Heart right ventricle (tissue), 16 donors: Measurements from ENCODE around the gene RNF34. TPM values are rescaled to one million over a fixed set of nuclear protein-coding genes. Genes with fewer than 3 reads are reported as not detected.

Experiments used
- ATAC-seq, 8 donors: fragments of 200-7000 bp; cut with Tn5 transposase; one replicate each; pipeline ENCODE4 v1.9.1; 2020; ENCODE audit warnings: mild to moderate bottlenecking in 8 of 8, moderate library complexity in 8 of 8, moderate number of reproducible peaks in 1 of 8
- DNase-seq, 2 donors: peaks; one replicate each; pipeline ENCODE4 v3.0.0-alpha.2; 2020
- H3K27ac ChIP-seq, 10 donors: fragments of 200-600 bp; sonication (generic) in 2 of 10; one replicate each; pipeline versions ENCODE4 v1.5.0 to v1.8.0; 2020 to 2022; ENCODE audit warnings: mild to moderate bottlenecking in 3 of 10
- H3K27me3 ChIP-seq, 7 donors: fragments of 200-600 bp; one replicate each; pipeline ENCODE4 v1.8.0; 2021 to 2022; ENCODE audit warnings: mild to moderate bottlenecking in 2 of 7
- H3K36me3 ChIP-seq, 9 donors: fragments of 200-600 bp; sonication (generic) in 1 of 9; one replicate each; pipeline versions ENCODE4 v1.5.0 to v1.8.0; 2020 to 2022; ENCODE audit warnings: mild to moderate bottlenecking in 2 of 9
- H3K4me1 ChIP-seq, 9 donors: fragments of 200-600 bp; sonication (generic) in 1 of 9; one replicate each; pipeline versions ENCODE4 v1.5.0 to v1.8.0; 2020 to 2022; ENCODE audit warnings: mild to moderate bottlenecking in 4 of 9
- H3K4me3 ChIP-seq, 10 donors: fragments of 200-600 bp; sonication (generic) in 2 of 10; one replicate each; pipeline versions ENCODE4 v1.5.0 to v1.8.0; 2020 to 2022; ENCODE audit warnings: mild to moderate bottlenecking in 7 of 10, moderate library complexity in 2 of 10
- H3K9me3 ChIP-seq, 11 donors: fragments of 200-600 bp in 10 of 11; sonication (generic) in 2 of 11; one replicate each; pipeline versions ENCODE4 v1.5.0 to v1.8.0; 2013 to 2022; ENCODE audit warnings: mild to moderate bottlenecking in 2 of 11, control low read depth in 1 of 11, moderate library complexity in 1 of 11
- CTCF ChIP-seq, 9 donors: fragments of 200-600 bp; sonication (generic) in 2 of 9; IDR thresholded peaks; one replicate each; pipeline versions ENCODE4 v1.5.0 to v1.8.0; 2021 to 2022; ENCODE audit warnings: antibody characterized with exemption in 9 of 9, mild to moderate bottlenecking in 5 of 9, moderate library complexity in 1 of 9
- WGBS, 2 donors: extraction: QIAGEN DNeasy Blood & Tissue Kit; methylation state at CpG; one replicate each; pipeline ENCODE4 v1.1.7; 2013; ENCODE audit warnings: inconsistent platforms in 1 of 2; 5-methylcytosine and 5-hydroxymethylcytosine counted together
- intact Hi-C, 10 donors: fragments of 100-400 bp; cut with DNase I; formaldehyde crosslinking; loops; one replicate each; pipeline versions ENCODE4 v1.11.1 to v1.14.2; 2022
- long read RNA-seq, 3 donors: library from polyadenylated mRNA; unstranded; transcript quantifications; one replicate each; pipeline ENCODE4 v2.0.0, GENCODE V29; 2020 to 2021
- polyA plus RNA-seq, 2 donors: library from polyadenylated mRNA; stranded (reverse); fragments of 200-250 nt; gene quantifications; one replicate each; pipeline ENCODE4 v1.2.3, GENCODE V29; 2013
- total RNA-seq, 10 donors: library from RNA; stranded (reverse); fragmentation: NEBNext Ultra II Directional in 3 of 10; extraction: Animal tissue kit (Norgen Biotek cat#: 25700) in 3 of 10; gene quantifications; one replicate each; pipeline versions ENCODE4 v1.2.1 to v1.2.4, GENCODE V29; 2021 to 2023
- donor health status: Arrhythmogenic right ventricular cardiomyopathy.
- donor health status: ischemic (EF 13 %, LVEDD 7.1; RV severe dilation, severe dysfunction).
- donor health status: healthy with polysubstance abuse.
- donor health status: DM: no; HTN: yes; CAD: no.
- donor health status: DM: no; HTN: no; CAD: no.
- donor health status: ischemic (EF 25% LVEDD 6.9; RV normal size, moderate dysfunction).
- donor health status: ischemic (EF 25% LVEDD 5.7; RV mildly dilated, moderate dysfunction).
- donor health status: healthy.
- donor health status: DM: yes; HTN: yes; CAD: no.
- donor health status: Ischemic cardiomyopathy.
- donor health status: ischemic (EF 35%, LVEDD 5.7; RV mildly dilated, moderate dysfunction).
- donor health status: nonischemic (EF 11% LVEDD 7.7; RV severe dilation, severe dysfunction).
- donor health status: DM: yes; HTN: yes; CAD: no.
- donor health status: PGD.
- donor health status: ischemic (EF 29% LVEDD 5.4; RV normal size, mild dysfunction).
- donor health status: nonischemic (EF 23%, LVEDD 6.1; RV moderate dilation, normal function).

The RNF34 gene
- total RNA-seq (10 to 100 TPM; 21.6 to 37.9 (median 24.9) TPM), polyA plus RNA-seq (10 to 100 TPM; 18.9 to 19.3 TPM)
- long read RNA-seq, donor 1, transcript RNF34-201 (6 exons, 2,066 nt) = major isoform, 16 of 22 reads
- long read RNA-seq, donor 1, partial matches to known transcripts = 0 of 22 reads
- long read RNA-seq, donor 1, other reads (novel, unspliced or antisense) = 5 of 22 reads
- long read RNA-seq, donor 2, transcript RNF34-201 (6 exons, 2,066 nt) = major isoform, 5 of 7 reads
- long read RNA-seq, donor 2, partial matches to known transcripts = 1 of 7 reads
- long read RNA-seq, donor 2, other reads (novel, unspliced or antisense) = 0 of 7 reads
- long read RNA-seq, donor 3, transcript RNF34-201 (6 exons, 2,066 nt) = major isoform, 24 of 40 reads
- long read RNA-seq, donor 3, partial matches to known transcripts = 4 of 40 reads
- long read RNA-seq, donor 3, other reads (novel, unspliced or antisense) = 7 of 40 reads

- Histone ChIP-seq H3K9me3 (no peaks in the 10 kb centered on the region), H3K4me1 (peaks cover 5 to 37% (median 25%) of the 10 kb centered on the region in 9 donors), H3K4me3 (peak within 1 kb of the TSS; percentile 81 to 99 (median 94)), H3K36me3 (peaks cover 0 to 14% (median 0%) of the 10 kb centered on the region in 9 donors), H3K27me3 (no peaks in the 10 kb centered on the region), H3K27ac (peak within 1 kb of the TSS; percentile 68 to 96 (median 92))
- ATAC-seq (peak; percentile 99 to 100 (median 100)), DNase-seq (peak; percentile 99)
- WGBS, 2 donors = 0% methylated on average over 73 to 77 of the region's 77 CpGs
- intact Hi-C loops = loop anchor here in 6 of 10 donors (2.0 to 5.0 kb wide), 2 partner anchors 47 kb away; partner anchors contain the start of gene ANAPC5 (in 6 of the 6)
- TF ChIP-seq CTCF (IDR thresholded peaks at IDR 0.05) = peak in 2 of 9 donors; percentile 25 to 41
Measured at GRCh38 chr12:121399391-121400331, at the start of gene RNF34. TSS of gene RNF34 (plus strand) at chr12:121400118. CDS start at chr12:121400213, 95 bp downstream.

- Histone ChIP-seq H3K36me3 (peaks cover 0 to 17% (median 5%) of the 10 kb centered on the region in 9 donors), H3K27me3 (no peaks in the 10 kb centered on the region), H3K27ac (peak within 1 kb of the TSS in 9 of 10 donors; percentile 65 to 89 (median 86)), H3K4me1 (peaks cover 0 to 34% (median 23%) of the 10 kb centered on the region in 9 donors), H3K4me3 (peak within 1 kb of the TSS; percentile 72 to 99 (median 92)), H3K9me3 (no peaks in the 10 kb centered on the region)
- 0 to 1% methylated on average over 49 of the region's 49 CpGs for WGBS, 2 donors
- TF ChIP-seq CTCF (IDR thresholded peaks at IDR 0.05) = peak in 3 of 9 donors; percentile 5 to 21 (median 13)
- ATAC-seq (peak; percentile 100), DNase-seq (peak; percentile 87 to 96)
- intact Hi-C loops = loop anchor here in 6 of 10 donors (2.0 to 5.0 kb wide), 5 partner anchors 45 to 90 kb away; partner anchors contain the start of gene RNF34 (in 4 of the 6)
Measured at GRCh38 chr12:121351820-121352681, 47.9 kb upstream of the RNF34 start, which contains the start of gene ANAPC5. TSS of gene ANAPC5 (minus strand) at chr12:121352411. CDS start at chr12:121352340, 71 bp downstream.

- no peak for DNase-seq
- peaks cover 0 to 34% (median 23%) of the 10 kb centered on the region in 9 donors for H3K4me1 ChIP-seq
- TF ChIP-seq CTCF (IDR thresholded peaks at IDR 0.05) = no peak
- 0 to 2% methylated on average over 11 to 12 of the region's 12 CpGs for WGBS, 2 donors
- no peaks in the 10 kb centered on the region for H3K9me3 ChIP-seq
- no peaks in the 10 kb centered on the region for H3K27me3 ChIP-seq
- peaks cover 0 to 11% (median 0%) of the 10 kb centered on the region in 9 donors for H3K36me3 ChIP-seq
- H3K4me3 ChIP-seq = peak overlapping the region in 9 of 10 donors; percentile 37 to 99 (median 90)
- peak overlapping the region in 9 of 10 donors; percentile 52 to 89 (median 85) for H3K27ac ChIP-seq
- ATAC-seq = peak; percentile 57 to 77 (median 68)
- intact Hi-C loops = loop anchor here in 6 of 10 donors (2.0 to 5.0 kb wide), 5 partner anchors 45 to 90 kb away; partner anchors contain the start of gene RNF34 (in 4 of the 6)
Measured at GRCh38 chr12:121352682-121353018, 47.3 kb upstream of the RNF34 start.
